NCI-H2227 treated with DMSO at 0.1 percent for 48 hours (cell line): ENCODE measurements around the gene AGBL2.

Source experiments
- DNase-seq: peaks from one replicate; lab custom pipeline; 2025; lab: John Stamatoyannopoulos, UW

Gene AGBL2

GRCh38 chr11:47631473-47631872 is 83.7 kb downstream of the AGBL2 start:
- DNase-seq, result no peak

- DNase-seq, result no peak
These were observed 87.1 kb downstream of the AGBL2 start for GRCh38 chr11:47628026-47628425.

- DNase-seq, result no peak
These were observed 88.9 kb downstream of the AGBL2 start for GRCh38 chr11:47626234-47626633.

- no peak for DNase-seq
These were observed 94.3 kb downstream of the AGBL2 start for GRCh38 chr11:47620836-47621378.

GRCh38 chr11:47617417-47617809 is 97.8 kb downstream of the AGBL2 start:
- no peak for DNase-seq

- peak; percentile 45 for DNase-seq
These were observed 98.3 kb downstream of the AGBL2 start for GRCh38 chr11:47616726-47617416.

- no peak for DNase-seq
These were observed 99.9 kb downstream of the AGBL2 start for GRCh38 chr11:47615249-47615648.

- DNase-seq, result no peak
These were observed 103.8 kb downstream of the AGBL2 start for GRCh38 chr11:47611348-47611794.

- DNase-seq, result no peak
These were observed 105.5 kb downstream of the AGBL2 start for GRCh38 chr11:47609675-47610074.
